GM23338 (cell line): ENCODE results near the gene NFIA. TPM values are rescaled to one million over a fixed set of nuclear protein-coding genes. Genes with fewer than 3 reads are reported as not detected.
A peak's percentile ranks its signal among the peaks of the same experiment; 100 is the strongest.

Experiments used
- ATAC-seq: fragments of 200-7000 bp; cut with Tn5 transposase; 3 replicates; pipeline ENCODE4 v1.9.1; 2020
- DNase-seq: peaks from one replicate; pipeline ENCODE4 v3.0.0-alpha.2; 2015; ENCODE audit warnings: low spot score
- H2AFZ ChIP-seq: fragments of 200-600 bp; sonication (generic); 2 replicates; pipeline ENCODE4 v1.8.0; 2016; ENCODE audit warnings: antibody characterized with exemption, mild to moderate bottlenecking, moderate library complexity
- H3F3A ChIP-seq: fragments of 200-600 bp; sonication (generic); replicated peaks from 2 replicates; pipeline ENCODE4 v1.8.0; 2017; ENCODE audit warnings: antibody characterized with exemption, mixed run types, low read depth
- H3K27ac ChIP-seq: fragments of 200-600 bp; sonication (generic); 2 replicates; pipeline ENCODE4 v1.6.1; 2016; ENCODE audit warnings: low read depth
- H3K27me3 ChIP-seq: fragments of 200-600 bp; sonication (generic); 2 replicates; pipeline ENCODE4 v1.8.0; 2016; ENCODE audit warnings: mild to moderate bottlenecking, mixed run types, moderate library complexity; ENCODE audit not compliant: insufficient read depth
- H3K36me3 ChIP-seq: fragments of 200-600 bp; sonication (generic); 2 replicates; pipeline ENCODE4 v1.8.0; 2016; ENCODE audit warnings: mild to moderate bottlenecking; ENCODE audit not compliant: insufficient read depth
- H3K4me1 ChIP-seq: fragments of 200-600 bp; sonication (generic); 2 replicates; pipeline ENCODE4 v1.8.0; 2016; ENCODE audit warnings: mild to moderate bottlenecking, moderate library complexity; ENCODE audit not compliant: insufficient read depth
- H3K4me2 ChIP-seq: fragments of 200-600 bp; sonication (generic); 2 replicates; pipeline ENCODE4 v1.7.1; 2017; ENCODE audit warnings: mixed run types
- H3K4me3 ChIP-seq: fragments of 200-600 bp; sonication (generic); 2 replicates; pipeline ENCODE4 v1.6.1; 2016; ENCODE audit warnings: mixed run types
- H3K79me2 ChIP-seq: fragments of 200-600 bp; sonication (generic); replicated peaks from 2 replicates; pipeline ENCODE4 v1.8.0; 2017; ENCODE audit warnings: mild to moderate bottlenecking; ENCODE audit not compliant: insufficient read depth
- H3K9me2 ChIP-seq: fragments of 200-600 bp; sonication (generic); 2 replicates; pipeline ENCODE4 v1.8.0; 2017; ENCODE audit not compliant: insufficient read depth
- H4K20me1 ChIP-seq: fragments of 200-600 bp; sonication (generic); replicated peaks from 2 replicates; pipeline ENCODE4 v1.8.0; 2017; ENCODE audit warnings: mild to moderate bottlenecking; ENCODE audit not compliant: insufficient read depth
- H3K27ac Mint-ChIP-seq: 2 replicates; pipeline ENCODE4 v1.8.0; 2020; ENCODE audit warnings: inconsistent platforms, mild to moderate bottlenecking, moderate library complexity, mixed read lengths
- H3K27me3 Mint-ChIP-seq: 3 replicates; pipeline ENCODE4 v1.8.0; 2022; ENCODE audit warnings: low read depth, mild to moderate bottlenecking, moderate library complexity, mixed read lengths, inconsistent platforms; ENCODE audit not compliant: insufficient read depth, poor library complexity
- H3K36me3 Mint-ChIP-seq: 3 replicates; pipeline ENCODE4 v1.8.0; 2021; ENCODE audit warnings: low read depth, mild to moderate bottlenecking, inconsistent platforms, moderate library complexity, mixed read lengths
- H3K4me1 Mint-ChIP-seq: 3 replicates; pipeline ENCODE4 v1.8.0; 2020; ENCODE audit warnings: mild to moderate bottlenecking, inconsistent platforms, mixed read lengths
- H3K4me3 Mint-ChIP-seq: 3 replicates; pipeline ENCODE4 v1.8.0; 2021; ENCODE audit warnings: moderate library complexity, mild to moderate bottlenecking, inconsistent platforms, mixed read lengths
- H3K9me3 Mint-ChIP-seq: 3 replicates; pipeline ENCODE4 v1.8.0; 2020; ENCODE audit warnings: moderate library complexity, mild to moderate bottlenecking, inconsistent platforms, mixed read lengths
- CREB1 ChIP-seq: fragments of 250-450 bp; sonication (Bioruptor Pico); IDR thresholded peaks from 2 replicates; pipeline ENCODE4 v1.5.0; 2020; ENCODE audit warnings: low read depth, mild to moderate bottlenecking, moderate library complexity
- CTCF ChIP-seq, 2 experiments: fragments of 200-600 bp in 1 of 2; sonication (generic) in 1 of 2; conservative IDR thresholded peaks; 2 replicates each; pipeline versions ENCODE4 v1.5.1 to v1.6.1; 2016 to 2017; ENCODE audit warnings: antibody characterized with exemption in 2 of 2, low read depth in 2 of 2, mild to moderate bottlenecking in 2 of 2, moderate library complexity in 1 of 2
- EZH2phosphoT487 ChIP-seq: fragments of 200-600 bp; sonication (generic); IDR thresholded peaks from one replicate; pipeline ENCODE4 v1.8.1; 2018; ENCODE audit warnings: antibody characterized with exemption; ENCODE audit not compliant: unreplicated experiment
- NANOG ChIP-seq: IDR thresholded peaks from 2 replicates; pipeline ENCODE4 v1.6.1; 2016; ENCODE audit warnings: antibody characterized with exemption, borderline replicate concordance
- STAT1 ChIP-seq: IDR thresholded peaks from one replicate; pipeline ENCODE4 v1.6.1; 2016; ENCODE audit warnings: antibody characterized with exemption; ENCODE audit not compliant: unreplicated experiment
- ZNF114 ChIP-seq: fragments of 250-450 bp; sonication (Bioruptor Pico); IDR thresholded peaks from 2 replicates; pipeline ENCODE4 v1.5.0; 2020; ENCODE audit warnings: mild to moderate bottlenecking, moderate library complexity
- ZNF331 ChIP-seq: fragments of 250-450 bp; sonication (Bioruptor Pico); IDR thresholded peaks from 2 replicates; pipeline ENCODE4 v1.5.0; 2020; ENCODE audit warnings: low read depth, mild to moderate bottlenecking, moderate library complexity
- polyA plus RNA-seq: library from polyadenylated mRNA; unstranded; fragments of >200 nt; fragmentation: Nextera tagmentation; extraction: Ambion mirVana; gene quantifications from 2 replicates; pipeline ENCODE4 v1.2.1, GENCODE V29; 2016
- total RNA-seq: library from RNA; depleted of rRNA; stranded (reverse); fragments of >200 nt; shearing (Covaris generic); gene quantifications from 2 replicates; pipeline ENCODE4 v1.2.3, GENCODE V29; 2014

Gene NFIA
- total and polyA plus RNA-seq, 2 experiments from 2014 or later: 0.97 to 2.3 TPM

GRCh38 chr1:61294930-61295329 is 212.6 kb downstream of the NFIA start:
- Mint-ChIP-seq H3K9me3 (peaks cover 15% of the 10 kb centered on the region), H3K36me3 (peaks cover 17% of the 10 kb centered on the region), H3K27ac (no peak overlapping the region; the same call in 1 of the 2 replicates), H3K4me3 (no peak overlapping the region), H3K4me1 (peaks cover 64% of the 10 kb centered on the region), H3K27me3 (peaks cover 1% of the 10 kb centered on the region)
- H2AFZ ChIP-seq: no peak overlapping the region
- no peak overlapping the region for H3K4me3 ChIP-seq
- H3K4me2 ChIP-seq: peak overlapping the region; percentile 12; the same call in 1 of the 2 replicates
- H3K9me2 ChIP-seq: no peaks in the 10 kb centered on the region
- no peaks in the 10 kb centered on the region for H3K79me2 ChIP-seq
- H3K27ac ChIP-seq: peak overlapping the region; percentile 82
- DNase-seq (no peak), ATAC-seq (no peak)
- no peaks in the 10 kb centered on the region for H3K36me3 ChIP-seq
- no peaks in the 10 kb centered on the region for H3K27me3 ChIP-seq
- H3K4me1 ChIP-seq: peaks cover 60% of the 10 kb centered on the region
- no peaks in the 10 kb centered on the region for H3F3A ChIP-seq
- TF ChIP-seq CREB1 (CRISPR knock-in tag) (no peak), EZH2phosphoT487 (no peak), CTCF (conservative IDR thresholded peaks at IDR 0.05; ENCODE audit: low read depth in 2 of 2) (peak in 1 of 2 experiments; percentile 21; a peak in 1 of 4 replicates)
- no peaks in the 10 kb centered on the region for H4K20me1 ChIP-seq

GRCh38 chr1:61295818-61296537 is 213.6 kb downstream of the NFIA start:
- peak overlapping the region; percentile 27 for H3K4me2 ChIP-seq
- TF ChIP-seq CREB1 (CRISPR knock-in tag) (0 out of 2 replicates have a peak, but pooled peaks have one; percentile 16), NANOG (peak; percentile 51; the same call in 1 of the 2 replicates), EZH2phosphoT487 (no peak)

GRCh38 chr1:61297887-61298286 is 215.5 kb downstream of the NFIA start:
- Histone ChIP-seq H3K4me1 (peaks cover 57% of the 10 kb centered on the region), H3K27ac (peak overlapping the region; percentile 16; the same call in 1 of the 2 replicates), H3K79me2 (no peaks in the 10 kb centered on the region), H3K4me3 (no peak overlapping the region), H3K36me3 (no peaks in the 10 kb centered on the region), H4K20me1 (no peaks in the 10 kb centered on the region), H3K9me2 (no peaks in the 10 kb centered on the region), H3F3A (no peaks in the 10 kb centered on the region), H3K4me2 (peak overlapping the region; percentile 27; the same call in 1 of the 2 replicates), H3K27me3 (no peaks in the 10 kb centered on the region), H2AFZ (no peak overlapping the region)
- Mint-ChIP-seq H3K27me3 (peaks cover 1% of the 10 kb centered on the region), H3K27ac (peak overlapping the region; percentile 1), H3K4me1 (peaks cover 65% of the 10 kb centered on the region), H3K9me3 (peaks cover 15% of the 10 kb centered on the region), H3K36me3 (peaks cover 17% of the 10 kb centered on the region), H3K4me3 (no peak overlapping the region)
- TF ChIP-seq STAT1 (no peak), ZNF331 (CRISPR knock-in tag) (no peak), ZNF114 (no peak), CREB1 (CRISPR knock-in tag) (no peak), EZH2phosphoT487 (no peak)
- no peak for DNase-seq
- ATAC-seq: no peak

More at GRCh38 chr1:61295818-61296537, 213.6 kb downstream of the NFIA start:
- Mint-ChIP-seq H3K4me3 (peak overlapping the region; percentile 10; the same call in 2 of the 3 replicates), H3K4me1 (peaks cover 56% of the 10 kb centered on the region), H3K27ac (peak overlapping the region; percentile 46), H3K27me3 (peaks cover 1% of the 10 kb centered on the region), H3K9me3 (peaks cover 15% of the 10 kb centered on the region), H3K36me3 (peaks cover 17% of the 10 kb centered on the region)
- no peak overlapping the region for H2AFZ ChIP-seq
- no peaks in the 10 kb centered on the region for H3F3A ChIP-seq
- no peaks in the 10 kb centered on the region for H3K36me3 ChIP-seq
- no peaks in the 10 kb centered on the region for H3K9me2 ChIP-seq
- ATAC-seq (peak; percentile 82), DNase-seq (peak; percentile 57)
- no peaks in the 10 kb centered on the region for H3K27me3 ChIP-seq
- H3K4me3 ChIP-seq: 0 out of 2 replicates have a peak overlapping the region, but pooled peaks have one; percentile 1
- no peaks in the 10 kb centered on the region for H4K20me1 ChIP-seq
- H3K4me1 ChIP-seq: peaks cover 52% of the 10 kb centered on the region
- H3K79me2 ChIP-seq: no peaks in the 10 kb centered on the region
- peak overlapping the region; percentile 82 for H3K27ac ChIP-seq
